NCI-H460 (cell line): ENCODE measurements around the gene SBK1. TPM values are rescaled to one million over a fixed set of nuclear protein-coding genes. Genes with fewer than 3 reads are reported as not detected.
"Not testable (repeated sequence)": the region's sequence is repeated elsewhere in the genome, so short reads cannot be mapped to it uniquely, and the experiment has no call there.

Experiments used
- DNase-seq: peaks from one replicate; pipeline ENCODE4 v3.0.0-alpha.2; 2016; ENCODE audit warnings: low read depth; ENCODE audit errors: extremely low read depth
- small RNA-seq, 2 experiments: library from RNA; depleted of rRNA; stranded (forward); fragments of <200 nt; gene quantifications; one replicate each; pipeline ENCODE3, GENCODE V24; 2014
- total RNA-seq: library from RNA; depleted of rRNA; stranded (reverse); fragments of >200 nt; shearing (Covaris generic); gene quantifications from 2 replicates; pipeline ENCODE4 v1.2.3, GENCODE V29; 2014; rRNA removed

Gene SBK1
- total RNA-seq, 1 experiment from 2014 or later = 0.05 TPM

DNA sequence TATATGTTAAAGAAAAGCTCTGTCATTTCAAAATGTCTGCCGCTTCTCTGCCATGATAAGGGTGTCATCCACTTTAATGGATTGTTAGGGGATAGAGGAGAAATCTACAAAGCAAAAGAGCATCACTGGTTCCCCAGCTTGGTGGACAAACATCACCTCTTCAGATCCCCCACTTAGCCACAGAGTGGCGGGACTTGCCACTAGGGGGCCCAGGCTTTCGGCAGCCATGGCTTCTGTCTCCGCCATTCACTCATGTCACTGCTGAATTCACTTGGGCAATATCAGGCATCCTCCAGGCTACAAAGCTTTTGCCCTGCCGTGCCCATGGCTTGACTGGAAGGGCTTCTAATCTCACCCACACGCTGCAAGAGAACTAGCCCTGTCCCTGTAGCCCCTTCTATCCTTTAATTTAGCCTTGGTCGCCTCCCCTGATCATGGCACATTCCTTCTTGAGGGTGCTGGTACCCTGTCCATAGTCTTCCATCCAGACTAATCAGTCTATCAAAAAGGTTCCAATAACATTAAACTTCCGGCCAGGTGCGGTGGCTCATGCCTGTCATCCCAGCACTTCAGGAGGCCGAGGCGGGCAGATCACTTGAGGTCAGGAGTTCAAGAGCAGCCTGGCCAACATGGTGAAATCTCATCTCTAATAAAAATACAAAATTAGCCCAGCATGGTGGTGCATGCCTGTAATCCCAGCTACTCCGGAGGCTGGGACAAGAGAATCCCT lies 34.7 kb downstream of the SBK1 start:
- peak; percentile 35 for DNase-seq

DNA sequence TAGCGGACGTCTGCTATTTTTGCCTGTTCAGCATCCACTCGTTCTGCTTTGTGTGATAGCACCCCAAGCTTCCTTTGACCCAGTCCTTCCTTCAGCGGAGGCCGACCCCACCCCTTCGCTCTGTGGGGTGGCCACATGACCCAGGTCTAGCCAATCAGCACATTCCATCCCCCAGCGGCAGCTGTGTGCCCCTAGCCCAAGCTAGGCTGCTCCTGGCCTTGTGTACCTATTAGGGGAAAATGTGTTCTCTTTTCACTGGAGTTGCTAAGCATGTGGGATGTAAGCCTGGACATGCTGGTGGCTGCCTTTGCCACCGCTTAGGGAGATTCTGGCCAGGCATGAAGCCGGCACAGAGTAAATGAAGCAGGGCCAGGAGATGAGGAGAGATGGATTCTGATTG lies 37.9 kb downstream of the SBK1 start:
- DNase-seq = not testable (repeated sequence)

DNA sequence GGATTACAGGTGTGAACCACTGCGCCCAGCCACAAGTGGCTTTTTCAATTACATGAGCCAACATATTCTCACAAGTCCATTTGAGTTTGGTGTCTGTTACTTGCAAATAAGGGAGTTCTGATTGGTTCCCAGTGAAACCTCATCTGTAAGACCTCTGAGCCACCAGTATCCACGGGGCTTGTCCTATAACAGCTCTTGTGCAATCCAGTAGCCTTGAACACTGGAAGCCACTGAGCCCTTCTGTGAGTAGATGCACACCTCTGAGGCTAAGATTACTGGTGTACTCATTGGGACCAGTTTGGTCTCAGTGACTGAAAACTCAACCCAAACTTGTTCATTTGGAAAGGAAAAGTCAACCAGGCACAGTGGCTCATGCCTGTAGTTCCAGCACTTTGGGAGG lies 38.7 kb downstream of the SBK1 start:
- not testable (repeated sequence) for DNase-seq

DNA sequence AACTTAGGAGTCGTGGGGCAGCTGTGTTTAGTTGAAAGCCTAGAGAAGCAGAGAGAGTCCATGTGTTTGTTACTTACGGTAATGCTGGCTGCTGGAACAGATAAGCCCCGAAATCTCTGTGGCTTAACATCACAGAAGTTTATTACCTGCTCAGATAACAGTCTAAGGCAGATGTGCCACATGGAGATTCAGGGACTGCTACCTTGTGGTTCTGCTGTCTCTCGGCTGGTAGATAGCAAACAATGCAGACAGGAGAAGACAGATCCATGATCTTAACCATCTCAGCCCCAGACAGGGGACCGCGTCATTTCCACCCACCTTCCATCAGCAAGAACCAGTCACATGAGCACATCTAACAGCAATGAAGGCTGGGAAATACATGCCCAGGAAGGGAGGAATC lies 40.3 kb downstream of the SBK1 start:
- DNase-seq = not testable (repeated sequence)

DNA sequence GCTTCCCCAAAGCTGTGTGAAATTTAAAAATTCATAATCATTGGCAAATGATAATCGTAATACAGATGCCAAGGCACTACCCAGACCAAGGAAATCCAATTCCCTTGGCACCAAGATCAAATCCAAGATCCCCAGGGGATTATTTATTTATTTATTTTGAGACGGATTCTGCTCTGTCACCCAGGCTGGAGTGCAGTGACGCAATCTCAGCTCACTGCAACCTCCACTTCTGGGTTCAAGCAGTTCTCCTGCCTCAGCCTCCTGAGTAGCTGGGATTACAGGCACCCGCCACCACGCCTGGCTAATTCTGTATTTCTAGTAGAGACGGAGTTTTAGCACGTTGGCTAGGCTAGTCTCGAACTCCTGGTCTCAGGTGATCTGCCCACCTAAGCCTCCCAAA lies 43.4 kb downstream of the SBK1 start:
- DNase-seq = not testable (repeated sequence)

DNA sequence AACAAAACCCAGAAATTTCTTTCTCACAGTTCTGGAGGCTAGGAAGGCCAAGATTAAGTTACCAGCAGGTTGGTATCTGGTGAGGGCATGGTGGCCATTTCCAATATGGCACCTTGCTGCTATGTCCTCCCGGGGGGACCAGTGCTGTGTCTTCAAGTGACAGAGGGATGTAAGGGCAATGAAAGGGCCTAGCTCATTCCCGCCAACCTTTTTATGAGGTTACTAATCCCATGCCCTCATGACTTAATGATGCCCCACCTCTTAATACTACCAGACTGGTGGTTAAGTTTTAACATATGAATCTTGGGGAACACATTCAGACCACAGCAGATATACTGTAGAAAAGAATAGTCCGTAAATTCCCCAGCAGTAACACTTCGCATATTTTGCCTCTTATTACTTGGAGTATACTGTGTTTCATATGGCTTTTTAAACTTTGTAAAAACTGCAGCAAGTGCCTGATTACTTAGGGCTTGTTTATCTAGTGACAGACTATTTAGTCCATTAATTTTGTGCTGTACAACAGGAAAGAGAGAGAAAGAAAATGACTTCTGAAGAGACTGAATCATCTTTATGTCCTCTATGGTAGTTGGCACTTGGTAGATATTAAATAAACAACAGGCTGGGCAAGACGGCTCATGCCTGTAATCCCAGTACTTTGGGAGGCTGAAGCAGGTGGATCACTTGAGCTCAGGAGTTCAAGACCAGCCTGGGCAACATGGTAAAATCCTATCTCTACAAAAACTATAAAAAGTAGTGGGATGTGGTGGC lies 44.8 kb downstream of the SBK1 start:
- not testable (repeated sequence) for DNase-seq

DNA sequence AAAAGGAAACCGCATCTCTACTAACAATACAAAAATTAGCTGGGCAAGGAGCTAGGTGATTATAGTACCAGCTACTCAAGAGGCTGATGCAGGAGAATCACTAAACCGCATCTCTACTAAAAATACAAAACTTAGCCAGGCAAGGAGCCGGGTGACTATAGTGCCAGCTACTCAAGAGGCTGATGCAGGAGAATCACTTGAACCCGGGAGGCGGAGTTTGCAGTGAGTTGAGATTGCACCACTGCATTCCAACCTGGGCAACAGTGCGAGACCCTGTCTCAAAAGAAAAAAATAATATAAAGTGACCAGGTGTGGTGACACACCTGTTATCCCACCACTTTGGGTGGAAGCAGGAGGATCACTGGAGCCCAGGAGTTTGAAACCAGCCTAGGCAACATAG lies 45.9 kb downstream of the SBK1 start:
- DNase-seq = not testable (repeated sequence)

DNA sequence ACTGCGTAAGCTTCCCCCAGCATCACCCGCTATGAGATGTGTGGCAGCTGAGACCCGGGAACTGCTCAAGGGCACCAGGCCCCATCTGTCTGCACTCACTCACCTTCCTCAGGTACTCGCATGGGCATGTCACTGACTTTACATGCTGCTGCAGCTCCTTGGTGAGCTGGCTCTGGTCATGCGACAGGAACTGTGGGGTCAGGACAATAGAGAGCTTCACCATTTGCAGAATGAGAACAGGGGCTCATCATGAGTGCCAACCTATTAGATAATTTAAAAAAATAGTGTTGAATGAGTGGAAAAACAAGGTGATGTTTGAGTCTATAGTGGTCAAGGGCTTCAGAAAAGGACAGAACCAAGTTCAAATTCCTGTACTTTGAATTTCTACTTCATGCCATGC lies 70.3 kb downstream of the SBK1 start:
- not testable (repeated sequence) for DNase-seq

DNA sequence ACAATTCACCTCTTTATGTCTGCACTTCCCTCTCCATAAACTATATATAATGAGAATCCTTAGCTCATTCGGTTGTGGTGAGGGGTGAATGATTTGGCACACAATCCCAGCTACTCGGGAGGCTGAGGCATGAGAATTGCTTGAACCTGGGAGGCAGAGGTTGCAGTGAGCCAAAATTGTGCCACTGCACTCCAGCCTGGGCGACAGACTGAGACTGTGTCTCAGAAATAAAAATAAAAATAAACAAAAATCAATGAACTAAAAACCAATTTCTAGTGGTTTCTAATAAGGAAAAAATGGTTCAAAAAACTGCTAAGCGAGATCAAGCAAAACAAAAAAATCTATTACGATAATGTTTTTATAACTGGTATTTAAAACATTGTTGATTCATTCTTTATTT lies 71.1 kb downstream of the SBK1 start, which contains the start of gene NPIPB6:
TSS of gene NPIPB6 (minus strand) at position 101 of the 400 bp plus-strand sequence. CDS start 686 bp downstream, outside the sequence.
- not testable (repeated sequence) for DNase-seq

DNA sequence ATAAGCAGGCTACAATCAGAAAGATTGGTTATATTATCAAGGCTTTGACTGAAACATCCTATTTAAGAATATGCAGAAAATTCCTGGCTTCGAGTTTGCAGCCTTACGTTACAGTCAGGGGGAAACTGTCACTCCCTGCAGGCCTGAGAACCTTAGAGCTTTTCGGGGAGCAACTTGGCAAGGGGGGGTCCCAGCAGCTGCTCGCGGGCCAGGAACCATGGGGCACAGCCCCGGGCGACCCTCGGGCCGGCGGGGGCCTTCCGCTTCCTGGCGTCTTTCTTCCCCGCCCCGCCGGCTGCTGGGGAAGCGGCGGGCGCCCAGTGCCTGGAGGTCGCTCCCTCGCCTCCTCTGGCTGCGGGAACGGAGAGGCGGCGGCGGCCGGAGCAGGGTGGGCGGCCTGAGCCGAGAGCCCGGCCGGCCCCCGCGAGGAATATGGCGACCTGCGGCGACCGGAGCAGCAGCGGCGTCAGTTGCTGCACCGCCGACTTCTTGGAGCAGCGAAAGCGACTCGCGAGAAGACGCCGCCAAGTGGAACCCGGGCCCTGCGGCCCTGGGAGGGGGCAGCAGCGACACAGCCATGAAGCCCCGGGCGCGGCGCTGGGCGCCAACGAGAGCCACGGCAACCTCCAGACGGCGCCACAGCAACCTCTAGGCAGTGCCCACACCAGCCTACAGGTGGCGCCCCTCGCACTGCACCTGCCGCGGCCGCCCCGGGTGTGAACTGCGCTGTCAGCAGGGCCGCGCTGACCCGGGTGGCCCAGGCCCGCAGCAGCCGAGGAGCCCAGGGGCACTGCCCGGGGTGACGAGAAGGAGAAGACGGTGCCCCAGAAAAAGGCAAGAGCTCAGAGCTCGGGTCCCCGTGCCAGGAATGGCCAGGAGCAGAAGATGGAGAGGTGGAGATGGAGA lies 72.2 kb downstream of the SBK1 start:
- DNase-seq = not testable (repeated sequence)

DNA sequence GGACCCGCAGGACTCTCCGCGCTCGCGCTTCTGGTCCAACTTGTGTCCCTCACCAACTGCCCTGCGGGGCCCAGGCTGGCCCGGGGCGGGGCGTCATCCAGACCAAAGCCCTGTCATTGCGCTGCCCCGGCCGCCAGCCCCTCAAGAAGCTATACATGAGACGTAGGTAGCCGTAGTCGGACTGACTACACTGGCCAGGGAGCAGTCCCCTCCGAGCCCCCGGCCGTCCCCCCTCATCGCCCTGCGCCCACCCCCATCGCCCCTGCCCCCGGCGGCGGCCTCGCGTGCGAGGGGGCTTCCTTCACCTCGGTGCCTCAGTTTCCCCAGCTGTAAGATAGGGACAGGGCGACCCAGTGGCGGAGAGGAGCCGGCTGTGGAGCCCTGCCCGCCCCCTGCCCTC lies 75.6 kb downstream of the SBK1 start:
- DNase-seq = not testable (repeated sequence)

Small RNA genes within 50 kb of the gene (small RNA-seq; reads per million reads assigned to genes)
- 0 reads per million in 2 experiments for gene AC138904.2

Other genes starting within 250 kb of the SBK1 start
- not detected in 2 replicates for gene GSG1L, start 228.8 kb upstream of the SBK1 start, total RNA-seq
- 98.1 and 110 TPM in 2 replicates for gene XPO6, start 80.6 kb upstream of the SBK1 start, total RNA-seq
- 0.10 and 0.58 TPM in 2 replicates for gene NPIPB6, start 71.0 kb downstream of the SBK1 start, total RNA-seq
- 31.7 and 52.1 TPM in 2 replicates for gene EIF3CL, start 111.3 kb downstream of the SBK1 start, total RNA-seq
- not detected in 2 replicates for gene NPIPB7, start 179.8 kb downstream of the SBK1 start, total RNA-seq
- 17.0 and 26.1 TPM in 2 replicates for gene CLN3, start 199.5 kb downstream of the SBK1 start, total RNA-seq
- gene APOBR, start 202.1 kb downstream of the SBK1 start, total RNA-seq = 0.05 TPM in 1 of 2 replicates, not detected in the other
- not detected in 2 replicates for gene IL27, start 214.3 kb downstream of the SBK1 start, total RNA-seq
- gene NUPR1, start 246.4 kb downstream of the SBK1 start, total RNA-seq = 0.46 and 1.1 TPM in 2 replicates